ENCODE results near the gene SPOCK1.

SPOCK1 gene

GRCh38 chr5:137215780-137216179 is 283.3 kb downstream of the SPOCK1 start:
- no peak for TF ChIP-seq CTCF (IDR thresholded peaks at IDR 0.05; ENCODE audit: low read depth, low read length, missing control alignments)
- in situ Hi-C loops (cut with HindIII; ENCODE audit: low pct_ligation_motif_present, low sequenced_read_pairs): no loop called here

DNA sequence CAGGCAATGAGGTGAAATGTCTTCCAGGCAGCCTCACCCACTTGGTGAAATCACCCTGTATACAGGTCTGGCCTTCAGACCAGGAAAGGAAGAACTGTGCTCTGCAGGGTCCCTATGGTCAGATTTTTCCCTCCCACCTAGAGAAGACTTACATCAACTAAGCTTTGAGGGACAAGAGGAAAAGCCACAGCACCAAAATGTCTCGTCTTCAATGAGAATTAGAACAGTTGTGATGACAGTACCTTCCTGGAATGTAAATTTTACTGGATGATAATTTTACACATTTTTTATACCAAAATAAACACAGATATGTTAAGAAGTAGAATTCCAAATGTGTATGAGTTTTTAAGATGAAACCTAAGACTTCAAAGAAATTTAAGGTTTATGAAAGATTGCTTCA is 283.9 kb downstream of the SPOCK1 start:
- TF ChIP-seq CTCF (IDR thresholded peaks at IDR 0.05; ENCODE audit: low read depth, low read length, missing control alignments): no peak
- Histone ChIP-seq H3K27ac (no peak overlapping the region), H3K36me3 (replicated peaks) (no peaks in the 10 kb centered on the region), H3K4me3 (ENCODE audit: low read depth, low read length) (no peak overlapping the region), H3K27me3 (replicated peaks) (no peaks in the 10 kb centered on the region)
- in situ Hi-C loops (cut with HindIII; ENCODE audit: low pct_ligation_motif_present, low sequenced_read_pairs): no loop called here
- no peak for DNase-seq

More at GRCh38 chr5:137215780-137216179, 283.3 kb downstream of the SPOCK1 start:
- DNase-seq: no peak
- no peak overlapping the region for H3K4me3 ChIP-seq (ENCODE audit: low read depth, low read length)
- no peaks in the 10 kb centered on the region for H3K27me3 ChIP-seq (replicated peaks)
- no peak overlapping the region for H3K27ac ChIP-seq
- H3K36me3 ChIP-seq (replicated peaks): no peaks in the 10 kb centered on the region

GRCh38 chr5:137214446-137215189 is 284.5 kb downstream of the SPOCK1 start:
- TF ChIP-seq CTCF (IDR thresholded peaks at IDR 0.05; ENCODE audit: low read depth, low read length, missing control alignments): no peak
- no peak overlapping the region for H3K4me3 ChIP-seq (ENCODE audit: low read depth, low read length)
- in situ Hi-C loops (cut with HindIII; ENCODE audit: low pct_ligation_motif_present, low sequenced_read_pairs): no loop called here

GRCh38 chr5:137212471-137212870 is 286.7 kb downstream of the SPOCK1 start:
- no peak for TF ChIP-seq CTCF (IDR thresholded peaks at IDR 0.05; ENCODE audit: low read depth, low read length, missing control alignments)
- no peak overlapping the region for H3K27ac ChIP-seq
- DNase-seq: no peak
- no peaks in the 10 kb centered on the region for H3K27me3 ChIP-seq (replicated peaks)
- no peak overlapping the region for H3K4me3 ChIP-seq (ENCODE audit: low read depth, low read length)
- in situ Hi-C loops (cut with HindIII; ENCODE audit: low pct_ligation_motif_present, low sequenced_read_pairs): no loop called here
- H3K36me3 ChIP-seq (replicated peaks): no peaks in the 10 kb centered on the region

More at GRCh38 chr5:137214446-137215189, 284.5 kb downstream of the SPOCK1 start:
- no peak for DNase-seq
- Histone ChIP-seq H3K36me3 (replicated peaks) (no peaks in the 10 kb centered on the region), H3K27ac (no peak overlapping the region), H3K27me3 (replicated peaks) (no peaks in the 10 kb centered on the region)

GRCh38 chr5:137209232-137209809 is 289.8 kb downstream of the SPOCK1 start:
- in situ Hi-C loops (cut with HindIII; ENCODE audit: low pct_ligation_motif_present, low sequenced_read_pairs): no loop called here
- no peak for DNase-seq

More at GRCh38 chr5:137209232-137209809, 289.8 kb downstream of the SPOCK1 start:
- Histone ChIP-seq H3K27ac (no peak overlapping the region), H3K36me3 (replicated peaks) (no peaks in the 10 kb centered on the region), H3K4me3 (ENCODE audit: low read depth, low read length) (no peak overlapping the region), H3K27me3 (replicated peaks) (no peaks in the 10 kb centered on the region)
- TF ChIP-seq CTCF (IDR thresholded peaks at IDR 0.05; ENCODE audit: low read depth, low read length, missing control alignments): no peak
